GM12891 (cell line): ENCODE data around the gene CDH15.

Experiments used
- DNase-seq: peaks from one replicate; pipeline ENCODE4 v3.0.0; 2011; ENCODE audit warnings: low spot score; ENCODE audit not compliant: insufficient read length
- FAIRE-seq: peaks from 2 replicates; lab custom pipeline; 2011; peaks lifted over from hg19 to GRCh38; lab: Jason Lieb, UNC
- PAX5 ChIP-seq: IDR thresholded peaks from 2 replicates; pipeline ENCODE4 v1.6.1; 2011; ENCODE audit warnings: low read length, moderate library complexity, mild to moderate bottlenecking; ENCODE audit not compliant: insufficient read depth, severe bottlenecking
- POLR2A ChIP-seq: IDR thresholded peaks from 2 replicates; pipeline ENCODE4 v1.6.1; 2011; ENCODE audit warnings: low read depth, low read length, control low read depth
- POLR2AphosphoS5 ChIP-seq: IDR thresholded peaks from 2 replicates; pipeline ENCODE4 v1.6.1; 2011; ENCODE audit warnings: low read depth, low read length, control low read depth
- POU2F2 ChIP-seq: IDR thresholded peaks from 2 replicates; pipeline ENCODE4 v1.6.1; 2011; ENCODE audit warnings: low read depth, mild to moderate bottlenecking, control low read depth, low read length, moderate library complexity
- SPI1 ChIP-seq: IDR thresholded peaks from 2 replicates; pipeline ENCODE4 v1.6.1; 2011; ENCODE audit warnings: low read depth, low read length, control low read depth
- TAF1 ChIP-seq: IDR thresholded peaks from 2 replicates; pipeline ENCODE4 v1.6.1; 2011; ENCODE audit warnings: low read depth, low read length, control low read depth

Gene CDH15

GRCh38 chr16:89155851-89156739 is 15.5 kb upstream of the CDH15 start:
- FAIRE-seq, result no peak
- TF ChIP-seq POU2F2 (no peak), POLR2A (no peak), TAF1 (no peak), POLR2AphosphoS5 (no peak), SPI1 (no peak), PAX5 (no peak)
- no peak for DNase-seq

GRCh38 chr16:89156740-89157645 is 14.6 kb upstream of the CDH15 start:
- TF ChIP-seq POU2F2 (no peak), SPI1 (no peak), TAF1 (no peak), POLR2A (no peak), PAX5 (no peak), POLR2AphosphoS5 (no peak)
- no peak for DNase-seq
- no peak for FAIRE-seq

DNA sequence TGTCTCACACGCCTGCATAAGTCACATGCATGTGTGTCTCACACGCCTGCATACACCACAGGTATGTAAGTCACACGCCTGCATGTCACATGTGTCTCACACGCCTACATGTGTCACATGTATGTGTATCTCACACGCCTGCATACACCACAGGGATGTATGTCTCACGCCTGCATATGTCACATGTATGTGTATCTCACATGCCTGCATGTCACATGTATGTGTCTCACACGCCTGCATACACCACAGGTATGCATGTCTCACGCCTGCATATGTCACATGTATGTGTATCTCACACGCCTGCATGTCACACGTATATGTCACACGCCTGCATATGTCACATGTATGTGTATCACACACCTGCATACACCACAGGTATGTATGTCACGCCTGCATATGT is 13.8 kb upstream of the CDH15 start:
- DNase-seq (no peak), FAIRE-seq (no peak)
- TF ChIP-seq TAF1, result no peak
- TF ChIP-seq POLR2AphosphoS5, result no peak
- no peak for TF ChIP-seq POLR2A
- TF ChIP-seq PAX5, result no peak
- TF ChIP-seq POU2F2, result no peak
- TF ChIP-seq SPI1, result no peak

DNA sequence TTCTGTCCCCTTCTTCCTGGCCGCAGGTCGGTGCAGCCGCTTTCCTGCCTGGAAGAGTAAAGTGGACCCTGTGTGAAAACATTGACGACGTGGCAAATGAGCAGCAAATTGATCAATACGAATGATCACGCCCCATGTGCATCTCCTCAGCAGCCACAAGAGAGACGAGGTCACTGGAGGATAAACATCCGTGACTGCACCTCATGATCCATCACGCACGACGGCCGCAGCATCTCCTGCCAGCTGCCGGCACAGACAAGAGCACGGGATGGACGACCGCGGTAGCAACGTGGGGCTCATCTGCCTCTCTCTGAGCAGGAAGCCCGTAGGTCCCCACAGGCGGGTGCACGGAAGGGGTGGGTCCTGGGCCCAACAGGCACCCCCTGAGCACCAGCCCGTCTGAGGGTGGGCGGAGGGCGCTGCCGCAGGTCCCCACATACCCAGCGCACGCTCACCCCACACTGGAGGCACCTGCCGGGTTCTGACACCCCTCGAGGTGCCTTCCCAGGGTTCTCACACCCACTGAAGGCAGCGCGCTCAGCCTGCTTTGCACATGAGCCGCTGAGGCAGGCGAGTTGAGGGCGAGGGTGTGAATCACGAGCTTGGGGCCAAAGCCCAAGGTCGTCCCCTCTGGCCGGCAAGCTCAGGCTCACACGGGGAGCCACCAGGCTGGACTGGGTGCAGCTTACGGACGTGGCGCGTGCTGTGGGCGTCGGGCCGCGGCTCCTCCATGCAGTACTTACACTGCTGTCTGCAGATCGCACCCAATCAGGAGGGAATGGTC is 12.3 kb upstream of the CDH15 start:
- TF ChIP-seq POLR2AphosphoS5, result no peak
- TF ChIP-seq POLR2A, result no peak
- no peak for TF ChIP-seq TAF1
- FAIRE-seq (no peak), DNase-seq (no peak)

DNA sequence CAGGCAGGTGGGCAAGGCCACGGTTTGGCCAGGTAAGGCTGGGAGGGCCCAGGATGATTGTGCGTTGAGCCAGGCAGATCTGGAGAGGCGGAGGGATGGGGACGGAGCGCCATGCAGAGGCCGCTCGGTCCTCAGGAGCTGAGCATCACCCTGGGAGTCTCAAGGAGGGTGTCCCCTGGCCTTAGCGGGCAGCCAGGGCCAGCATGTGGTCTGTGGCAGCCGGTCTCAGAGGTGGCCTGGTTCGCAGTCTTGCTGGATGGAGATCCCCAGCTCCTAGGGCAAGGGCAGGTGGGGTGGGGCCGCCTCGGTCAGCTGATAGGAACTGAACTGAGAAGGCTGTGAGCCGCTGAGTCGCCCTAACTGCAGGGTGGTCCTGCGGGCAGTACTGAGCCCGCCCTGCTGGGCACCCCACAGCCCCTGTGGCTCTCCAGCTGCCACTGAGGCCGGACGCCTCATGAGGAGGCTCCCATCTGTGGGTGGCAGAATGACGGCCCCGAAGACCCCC is 11.6 kb upstream of the CDH15 start:
- DNase-seq (no peak), FAIRE-seq (no peak)
- TF ChIP-seq POLR2AphosphoS5, result no peak
- no peak for TF ChIP-seq SPI1
- TF ChIP-seq PAX5, result no peak
- TF ChIP-seq POU2F2, result no peak
- TF ChIP-seq POLR2A, result no peak
- TF ChIP-seq TAF1, result no peak

- no peak for DNase-seq
- no peak for FAIRE-seq
- TF ChIP-seq POLR2AphosphoS5 (no peak), PAX5 (no peak), SPI1 (no peak), POU2F2 (no peak), POLR2A (no peak), TAF1 (no peak)
Observed at GRCh38 chr16:89160977-89161701, 10.4 kb upstream of the CDH15 start.

GRCh38 chr16:89161763-89162713 is 9.5 kb upstream of the CDH15 start:
- no peak for DNase-seq
- no peak for TF ChIP-seq POLR2AphosphoS5
- TF ChIP-seq SPI1, result no peak
- no peak for TF ChIP-seq TAF1
- no peak for TF ChIP-seq PAX5
- no peak for TF ChIP-seq POU2F2
- TF ChIP-seq POLR2A, result no peak
- peak; percentile 13 for FAIRE-seq

- TF ChIP-seq SPI1, result no peak
- no peak for TF ChIP-seq TAF1
- TF ChIP-seq PAX5, result no peak
- no peak for TF ChIP-seq POLR2A
- no peak for TF ChIP-seq POLR2AphosphoS5
- no peak for TF ChIP-seq POU2F2
- DNase-seq, result no peak
- no peak for FAIRE-seq
Observed at GRCh38 chr16:89163297-89163696, 8.3 kb upstream of the CDH15 start.
